Measurements from ENCODE around the gene LCE3A. TPM values are rescaled to one million over a fixed set of nuclear protein-coding genes. Genes with fewer than 3 reads are reported as not detected.

LCE3A gene
- total and polyA plus RNA-seq, 10 of the 15 experiments (the other 5 are each of a cell fraction or from before 2014, with no cell fraction given), result not detected

GRCh38 chr1:152657677-152658076, 34.8 kb upstream of the LCE3A start:
- CTCF ChIA-PET, result interaction anchor here (1.6 to 5.4 kb wide), 2 partner anchors 10 to 269 kb away, joined by 3 to 25 read pairs; no protein-coding TSS in a partner anchor
- SMC1A ChIA-PET (ENCODE audit: uncharacterized antibody, unreplicated experiment), result interaction anchor here (1.2 to 1.6 kb wide), 2 partner anchors 12 to 564 kb away, joined by 3 read pairs; no protein-coding TSS in a partner anchor
- no peak for DNase-seq (ENCODE audit: low read depth, low spot score)
- BruUV-seq (replicated peaks), result no TSS peak
- RAD21 ChIA-PET (ENCODE audit: unreplicated experiment), result no interaction called here
- Histone ChIP-seq H3K4me3 (no peak overlapping the region), H2AFZ (ENCODE audit: control insufficient read depth, low read depth, low read length) (no peak overlapping the region), H3K9ac (ENCODE audit: control insufficient read depth, insufficient read depth, low read length) (no peak overlapping the region), H3K9me3 (replicated peaks; ENCODE audit: control insufficient read depth, insufficient read depth, low read length) (no peaks in the 10 kb centered on the region), H3K27me3 (replicated peaks in 1 of 2; ENCODE audit: control insufficient read depth in 2 of 2, insufficient read depth in 2 of 2, low read length in 1 of 2) (peaks cover 0 to 9% of the 10 kb centered on the region in 2 experiments; a peak in 2 of 4 replicates), H3K4me2 (ENCODE audit: control insufficient read depth, insufficient read depth) (no peak overlapping the region), H3K27ac (ENCODE audit: control insufficient read depth, insufficient read depth) (no peak overlapping the region), H3K36me3 (ENCODE audit: control insufficient read depth in 2 of 2, insufficient read depth in 2 of 2, low read length in 1 of 2) (no peaks in the 10 kb centered on the region), H3K4me1 (ENCODE audit: control insufficient read depth, insufficient read depth, low read length) (no peaks in the 10 kb centered on the region), H4K20me1 (ENCODE audit: control insufficient read depth, insufficient read depth) (no peaks in the 10 kb centered on the region), H3K79me2 (ENCODE audit: control insufficient read depth, insufficient read depth, low read length) (no peaks in the 10 kb centered on the region)
- in situ Hi-C loops (cut with MboI) (loop anchor here (5.0 to 10.0 kb wide), 2 partner anchors 270 to 567 kb away; no protein-coding TSS in a partner anchor), intact Hi-C loops (cut with micrococcal nuclease; ENCODE audit: unreplicated experiment) (loop anchor here (10.0 kb wide), 1 partner anchor 537 kb away; no protein-coding TSS in a partner anchor)
- 17% methylated on average over 4 of the region's 4 CpGs for WGBS (ENCODE audit: insufficient coverage, insufficient replicate concordance, low lambda C conversion rate, missing lambda C conversion rate)
- TF ChIP-seq SMARCA5 (IDR thresholded peaks at IDR 0.05), result no peak
- no peak for TF ChIP-seq PBX3 (IDR thresholded peaks at IDR 0.05; ENCODE audit: insufficient replicate concordance, low read depth, low read length)
- TF ChIP-seq NFYB (IDR thresholded peaks at IDR 0.05; ENCODE audit: insufficient read depth, low read depth, low read length), result no peak
- POLR2A ChIA-PET, result no interaction called here
- no peak for ATAC-seq
- FAIRE-seq, result no peak

- no peak for FAIRE-seq
- no peak for DNase-seq (ENCODE audit: low read depth, low spot score)
- SMC1A ChIA-PET (ENCODE audit: uncharacterized antibody, unreplicated experiment), result interaction anchor here (0.8 to 1.6 kb wide), 3 partner anchors 10 to 565 kb away, joined by 3 read pairs; no protein-coding TSS in a partner anchor
- no TSS peak for BruUV-seq (replicated peaks)
- Histone ChIP-seq H4K20me1 (ENCODE audit: control insufficient read depth, insufficient read depth) (no peaks in the 10 kb centered on the region), H3K4me1 (ENCODE audit: control insufficient read depth, insufficient read depth, low read length) (no peaks in the 10 kb centered on the region), H3K27ac (ENCODE audit: control insufficient read depth, insufficient read depth) (no peak overlapping the region), H3K4me2 (ENCODE audit: control insufficient read depth, insufficient read depth) (no peak overlapping the region), H3K9me3 (replicated peaks; ENCODE audit: control insufficient read depth, insufficient read depth, low read length) (no peaks in the 10 kb centered on the region), H2AFZ (ENCODE audit: control insufficient read depth, low read depth, low read length) (no peak overlapping the region), H3K4me3 (no peak overlapping the region), H3K27me3 (replicated peaks in 1 of 2; ENCODE audit: control insufficient read depth in 2 of 2, insufficient read depth in 2 of 2, low read length in 1 of 2) (peaks cover 0 to 9% of the 10 kb centered on the region in 2 experiments; a peak in 2 of 4 replicates), H3K36me3 (ENCODE audit: control insufficient read depth in 2 of 2, insufficient read depth in 2 of 2, low read length in 1 of 2) (no peaks in the 10 kb centered on the region), H3K79me2 (ENCODE audit: control insufficient read depth, insufficient read depth, low read length) (no peaks in the 10 kb centered on the region), H3K9ac (ENCODE audit: control insufficient read depth, insufficient read depth, low read length) (no peak overlapping the region)
- no peak for ATAC-seq
- 5% methylated on average over 2 of the region's 2 CpGs for WGBS (ENCODE audit: insufficient coverage, insufficient replicate concordance, low lambda C conversion rate, missing lambda C conversion rate)
- RAD21 ChIA-PET (ENCODE audit: unreplicated experiment), result interaction anchor here (0.5 to 0.6 kb wide), 2 partner anchors 270 to 1243 kb away, joined by 3 to 4 read pairs; no protein-coding TSS in a partner anchor
- in situ Hi-C loops (cut with MboI), result loop anchor here (5.0 to 10.0 kb wide), 2 partner anchors 271 to 568 kb away; no protein-coding TSS in a partner anchor
- POLR2A ChIA-PET, result no interaction called here
- intact Hi-C loops (cut with micrococcal nuclease; ENCODE audit: unreplicated experiment), result loop anchor here (10.0 kb wide), 1 partner anchor 538 kb away; no protein-coding TSS in a partner anchor
- CTCF ChIA-PET, result interaction anchor here (0.7 to 5.4 kb wide), 7 partner anchors 11 to 566 kb away, joined by 3 to 25 read pairs (median 3); partner anchors contain the start of gene SMCP
- no peak for TF ChIP-seq MLLT1 (IDR thresholded peaks at IDR 0.05)
- TF ChIP-seq CHD4 (IDR thresholded peaks at IDR 0.05), result no peak
- TF ChIP-seq STAT1 (conservative IDR thresholded peaks at IDR 0.05), result no peak
- TF ChIP-seq ZNF274 (IDR thresholded peaks at IDR 0.05; ENCODE audit: insufficient read depth, insufficient read length), result no peak
- no peak for TF ChIP-seq RB1 (IDR thresholded peaks at IDR 0.05; ENCODE audit: borderline replicate concordance)
- TF ChIP-seq DPF2 (IDR thresholded peaks at IDR 0.05), result no peak
- no peak for TF ChIP-seq SMARCA5 (IDR thresholded peaks at IDR 0.05)
- TF ChIP-seq POU2F2 (IDR thresholded peaks at IDR 0.05; ENCODE audit: borderline replicate concordance, low read depth, low read length), result no peak
- no peak for TF ChIP-seq GATAD2B (conservative IDR thresholded peaks at IDR 0.05; ENCODE audit: low read depth)
- TF ChIP-seq NR2C1 (IDR thresholded peaks at IDR 0.05), result no peak
- TF ChIP-seq ZZZ3 (IDR thresholded peaks at IDR 0.05; ENCODE audit: control insufficient read depth, insufficient read length, low read depth), result no peak
- TF ChIP-seq ZNF217 (IDR thresholded peaks at IDR 0.05), result no peak
- no peak for TF ChIP-seq NFIC (IDR thresholded peaks at IDR 0.05; ENCODE audit: low read depth, low read length)
Measured at GRCh38 chr1:152656459-152656858, 33.6 kb upstream of the LCE3A start.
